Eye (tissue), 1 donor: ENCODE measurements around the gene UBE2QL1.
"Not testable (repeated sequence)": the region's sequence is repeated elsewhere in the genome, so short reads cannot be mapped to it uniquely, and the experiment has no call there.

Experiments
- DNase-seq: peaks from one replicate; pipeline ENCODE4 v3.0.0-alpha.2; 2015

The UBE2QL1 gene

GRCh38 chr5:6501701-6502100, 53.0 kb downstream of the UBE2QL1 start:
- no peak for DNase-seq

- DNase-seq = no peak
These were observed 53.8 kb downstream of the UBE2QL1 start for GRCh38 chr5:6502421-6502820.

DNA sequence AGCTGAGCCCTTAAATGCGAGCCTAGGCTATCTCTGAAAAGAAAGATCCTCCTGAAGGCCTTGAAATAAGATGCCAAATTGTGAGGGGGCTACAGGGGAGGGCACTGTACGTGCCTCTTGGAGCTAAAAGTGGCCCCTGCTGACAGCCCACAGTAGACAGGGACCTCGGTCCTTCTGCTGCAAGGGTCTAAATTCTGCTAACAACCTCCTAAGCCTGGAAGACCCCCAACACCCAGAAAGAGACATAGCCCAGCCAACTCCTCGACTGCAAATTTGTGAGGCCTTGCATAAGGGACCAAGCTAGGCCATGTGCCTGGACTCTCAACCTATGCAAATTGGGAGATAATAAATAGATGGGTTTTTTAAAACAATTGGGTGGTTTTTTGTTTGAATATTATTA, 54.7 kb downstream of the UBE2QL1 start:
- DNase-seq = no peak

- DNase-seq = peak; percentile 38
These were observed 56.2 kb downstream of the UBE2QL1 start for GRCh38 chr5:6504677-6505415.

DNA sequence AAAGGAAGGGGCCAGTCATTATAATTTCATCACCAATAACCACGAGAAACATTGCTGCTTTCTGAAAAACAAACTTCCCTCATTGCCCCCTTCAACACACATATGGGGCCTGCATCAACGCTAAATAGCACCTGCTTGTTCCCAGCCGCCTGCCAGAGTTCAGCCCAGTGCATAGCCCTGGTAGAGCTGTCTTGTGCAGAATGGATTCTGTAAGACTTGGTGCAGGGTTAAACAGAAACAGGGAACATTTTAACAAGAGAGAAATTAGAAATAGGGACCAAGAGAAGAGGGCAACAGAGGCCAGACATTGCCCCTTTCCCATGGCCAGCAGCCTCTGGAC, 56.7 kb downstream of the UBE2QL1 start:
- DNase-seq = no peak

- DNase-seq = no peak
These were observed 57.3 kb downstream of the UBE2QL1 start for GRCh38 chr5:6505783-6506557.

DNA sequence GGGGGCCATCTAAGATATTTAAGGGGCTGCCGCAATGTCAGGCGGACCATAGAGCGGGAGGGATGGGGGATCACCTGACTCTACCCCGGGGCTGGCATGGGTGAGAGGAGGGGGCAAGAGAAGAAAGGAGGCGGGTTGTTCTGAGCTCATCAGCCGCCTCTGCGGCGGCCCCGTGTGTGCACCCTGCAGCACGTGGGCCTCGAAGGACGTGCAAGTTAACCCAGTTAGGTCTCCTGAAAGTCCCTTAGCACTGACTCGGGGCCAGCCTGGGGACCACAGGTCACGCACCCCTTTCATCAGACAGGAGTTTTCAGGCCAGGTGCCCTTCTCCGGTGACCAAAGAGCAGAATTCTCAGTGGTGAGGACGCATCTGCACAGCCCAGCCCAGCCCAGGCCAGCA, 58.0 kb downstream of the UBE2QL1 start:
- DNase-seq = no peak

DNA sequence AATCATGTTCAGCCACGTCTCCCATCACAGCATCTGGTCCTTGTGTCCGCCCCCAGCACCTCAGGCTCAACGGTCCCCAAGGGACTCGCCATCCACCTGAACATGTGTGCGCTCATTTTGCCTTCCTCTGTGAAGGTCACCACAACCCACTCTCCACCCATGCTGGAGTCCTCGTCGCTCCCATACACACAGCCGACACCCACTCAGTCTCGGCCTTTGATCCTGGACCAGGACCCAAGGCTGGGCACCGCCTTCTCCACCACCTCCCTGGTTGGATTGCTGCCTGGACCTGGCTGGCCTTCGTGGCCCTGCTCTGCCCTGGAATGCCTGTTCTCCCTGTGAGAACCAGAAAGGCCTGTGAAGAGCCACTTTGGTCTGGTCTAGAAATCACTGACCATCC, 60.3 kb downstream of the UBE2QL1 start:
- no peak for DNase-seq

- no peak for DNase-seq
These were observed 61.5 kb downstream of the UBE2QL1 start for GRCh38 chr5:6510132-6510531.

DNA sequence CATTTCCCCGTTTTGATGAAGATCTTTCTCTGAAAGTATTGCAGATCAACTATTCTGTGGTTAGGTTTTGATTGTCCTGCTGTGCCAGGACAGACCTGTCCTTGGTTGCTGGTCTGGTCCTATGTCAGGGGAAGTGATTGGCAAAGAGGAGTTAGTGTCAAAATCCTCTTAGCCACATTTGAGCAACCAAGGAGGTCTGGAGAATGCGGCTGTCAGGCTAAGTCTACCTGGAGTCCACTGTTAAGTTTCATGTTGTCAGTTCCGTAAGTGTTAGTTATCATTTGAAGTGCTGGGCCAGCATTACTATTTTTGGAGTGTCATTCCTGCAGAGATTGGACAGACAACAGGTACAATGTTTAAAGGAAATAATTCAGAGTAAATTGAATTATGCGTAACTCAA, 62.3 kb downstream of the UBE2QL1 start:
- DNase-seq = no peak

GRCh38 chr5:6515812-6516211, 67.2 kb downstream of the UBE2QL1 start:
- DNase-seq = not testable (repeated sequence)

GRCh38 chr5:6516823-6517222, 68.2 kb downstream of the UBE2QL1 start:
- no peak for DNase-seq

- DNase-seq = no peak
These were observed 68.9 kb downstream of the UBE2QL1 start for GRCh38 chr5:6517510-6517909.

DNA sequence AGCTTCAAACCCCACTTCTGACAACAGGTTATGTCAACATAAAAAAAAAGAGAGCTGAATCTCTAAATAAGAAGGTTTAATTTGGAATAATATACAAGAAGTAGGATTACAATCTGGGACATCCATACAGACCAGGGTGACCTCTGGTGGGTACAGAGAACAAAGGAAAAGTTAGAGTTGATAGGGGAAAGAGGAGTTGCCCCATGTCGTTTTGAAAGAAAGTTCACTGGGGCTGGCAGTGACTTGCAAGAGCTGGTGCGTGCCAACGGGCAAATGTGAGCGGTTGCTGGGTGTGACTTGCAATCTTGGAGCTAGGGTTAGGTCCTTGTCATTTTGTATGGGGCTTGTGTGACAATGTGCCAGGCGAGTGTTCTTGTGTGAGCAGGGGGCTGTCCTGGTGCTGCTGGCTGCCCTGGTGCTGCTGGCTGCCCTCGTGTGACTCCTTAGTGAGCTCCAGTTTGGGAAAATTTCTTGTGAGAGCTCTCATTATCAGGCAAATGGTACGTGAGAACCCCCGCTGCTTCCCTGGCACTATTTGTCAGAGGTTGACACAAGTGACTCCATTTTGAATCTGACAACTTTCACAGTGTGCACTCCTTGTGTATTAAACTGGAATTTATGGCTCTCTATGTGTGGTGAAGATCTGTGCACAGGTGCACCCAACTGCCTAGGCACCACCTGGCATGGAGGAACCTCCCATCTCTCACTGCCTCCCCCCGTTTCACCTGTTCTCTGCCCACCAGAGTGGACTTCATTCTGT, 69.8 kb downstream of the UBE2QL1 start:
- no peak for DNase-seq

- no peak for DNase-seq
These were observed 71.5 kb downstream of the UBE2QL1 start for GRCh38 chr5:6520201-6520600.

DNA sequence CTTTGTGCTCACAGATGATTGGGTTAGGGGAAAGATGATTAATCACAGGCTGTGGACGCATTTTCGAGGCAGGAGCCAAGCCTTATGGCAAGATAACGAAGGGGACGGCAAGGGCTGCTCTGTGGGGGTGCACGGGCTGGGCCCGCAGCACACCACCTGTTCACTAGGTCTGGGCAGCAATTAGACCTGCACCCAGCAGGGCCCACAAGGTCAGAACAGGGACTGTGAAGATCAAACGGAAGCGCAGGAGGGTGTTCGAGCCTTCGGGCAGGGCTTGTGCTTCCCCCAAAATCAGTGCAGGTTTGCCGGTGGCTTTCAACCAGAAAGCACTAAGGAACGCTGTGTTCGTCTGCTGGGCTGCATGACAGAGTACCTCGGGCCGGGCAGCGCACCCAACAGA, 73.7 kb downstream of the UBE2QL1 start:
- DNase-seq = no peak

- DNase-seq = no peak
These were observed 74.3 kb downstream of the UBE2QL1 start for GRCh38 chr5:6522923-6523322.

GRCh38 chr5:6525422-6525821, 76.8 kb downstream of the UBE2QL1 start:
- DNase-seq = no peak

- peak; percentile 43 for DNase-seq
These were observed 77.3 kb downstream of the UBE2QL1 start for GRCh38 chr5:6525910-6526309.

GRCh38 chr5:6527749-6528455, 79.2 kb downstream of the UBE2QL1 start:
- peak; percentile 25 for DNase-seq

DNA sequence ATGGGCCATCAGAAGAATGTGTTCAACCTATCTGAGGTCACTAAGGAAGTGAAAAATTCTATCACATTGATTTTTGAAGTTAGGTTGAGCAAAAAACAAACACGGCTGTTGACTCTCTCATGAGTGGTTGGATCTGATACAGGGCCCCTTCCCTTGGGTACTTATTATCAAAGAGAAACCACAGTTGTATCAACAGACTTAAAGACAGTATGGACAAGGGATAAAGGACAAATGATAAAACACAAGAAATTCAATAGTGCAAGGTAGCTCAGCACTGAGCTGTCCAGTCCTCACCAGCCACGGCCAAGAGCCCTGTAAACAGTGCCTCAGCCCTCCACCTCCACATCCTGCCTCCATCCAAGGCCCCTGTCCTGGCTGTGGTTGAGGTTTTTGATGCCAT, 86.9 kb downstream of the UBE2QL1 start:
- no peak for DNase-seq

- no peak for DNase-seq
These were observed 90.4 kb downstream of the UBE2QL1 start for GRCh38 chr5:6539060-6539459.
